Activated naive CD8-positive, alpha-beta T cell treated with anti-CD3 and anti-CD28 coated beads for 36 hours (primary cell): Measurements from ENCODE around the gene FAM25A. TPM values are rescaled to one million over a fixed set of nuclear protein-coding genes. Genes with fewer than 3 reads are reported as not detected.

Source experiments
- DNase-seq: peaks from one replicate; pipeline ENCODE4 v3.0.0; 2021
- H3K27ac Mint-ChIP-seq: one replicate; pipeline ENCODE4 v1.8.0; 2022; ENCODE audit warnings: mild to moderate bottlenecking, moderate library complexity, mixed read lengths
- H3K27me3 Mint-ChIP-seq: one replicate; pipeline ENCODE4 v1.8.0; 2022; ENCODE audit warnings: mild to moderate bottlenecking, mixed read lengths
- H3K36me3 Mint-ChIP-seq: one replicate; pipeline ENCODE4 v1.8.0; 2021; ENCODE audit warnings: mild to moderate bottlenecking, mixed read lengths
- H3K4me1 Mint-ChIP-seq: one replicate; pipeline ENCODE4 v1.8.0; 2021; ENCODE audit warnings: mixed read lengths
- H3K4me3 Mint-ChIP-seq: one replicate; pipeline ENCODE4 v1.8.0; 2022; ENCODE audit warnings: mild to moderate bottlenecking, moderate library complexity, mixed read lengths
- H3K9me3 Mint-ChIP-seq: one replicate; pipeline ENCODE4 v1.8.0; 2022; ENCODE audit warnings: mixed read lengths
- total RNA-seq, 2 experiments: library from RNA; stranded (reverse); gene quantifications; one replicate each; pipeline ENCODE4 v1.2.3, GENCODE V29; 2021

FAM25A gene
- total RNA-seq, 2 experiments from 2014 or later: not detected

GRCh38 chr10:87068281-87068680, 48.2 kb downstream of the FAM25A start:
- Mint-ChIP-seq H3K27ac (no peak overlapping the region), H3K27me3 (no peaks in the 10 kb centered on the region), H3K4me1 (no peaks in the 10 kb centered on the region), H3K4me3 (no peak overlapping the region), H3K36me3 (peaks cover 29% of the 10 kb centered on the region), H3K9me3 (no peaks in the 10 kb centered on the region)
- DNase-seq: no peak

DNA sequence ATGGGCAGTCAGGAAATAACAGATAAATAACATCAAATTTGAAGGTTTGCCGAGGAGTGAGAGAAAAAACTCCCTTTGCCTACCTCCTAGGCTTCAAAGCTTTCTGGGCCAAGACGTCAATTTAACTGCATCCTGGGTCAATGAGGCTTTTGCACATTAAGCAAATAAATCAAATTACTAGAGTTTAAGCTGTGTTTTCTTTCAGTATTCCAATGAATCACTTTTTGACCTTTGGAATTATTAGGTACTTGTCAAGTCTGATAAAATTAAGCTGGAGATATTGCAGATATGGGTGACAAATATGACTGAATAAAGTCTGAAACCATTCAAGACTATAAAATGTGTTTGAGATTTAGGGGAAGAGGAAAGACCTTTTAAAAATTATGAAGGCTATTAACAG, 52.4 kb downstream of the FAM25A start:
- Mint-ChIP-seq H3K9me3 (no peaks in the 10 kb centered on the region), H3K4me1 (peaks cover 5% of the 10 kb centered on the region), H3K27ac (no peak overlapping the region), H3K27me3 (no peaks in the 10 kb centered on the region), H3K4me3 (no peak overlapping the region), H3K36me3 (peaks cover 11% of the 10 kb centered on the region)
- no peak for DNase-seq

Other genes starting within 250 kb of the FAM25A start
- not detected for gene MMRN2, start 62.7 kb upstream of the FAM25A start, total RNA-seq
- gene SNCG, start 61.7 kb upstream of the FAM25A start, total RNA-seq: not detected
- not detected for gene ADIRF, start 51.8 kb upstream of the FAM25A start, total RNA-seq
- 10 to 100 TPM; 89.0 to 91.5 TPM for gene GLUD1, start 74.5 kb downstream of the FAM25A start, total RNA-seq
- gene SHLD2, start 74.9 kb downstream of the FAM25A start, total RNA-seq: 10 to 100 TPM; 41.4 to 42.3 TPM
- under 1 TPM; 0.47 to 0.66 TPM for gene NUTM2A, start 205.2 kb downstream of the FAM25A start, total RNA-seq